ENCODE results near the gene ADNP. TPM values are rescaled to one million over a fixed set of nuclear protein-coding genes. Genes with fewer than 3 reads are reported as not detected.
A peak's percentile ranks its signal among the peaks of the same experiment; 100 is the strongest.

Gene ADNP
- total RNA-seq, 2 experiments from 2014 or later: 58.8 to 63.3 TPM

GRCh38 chr20:50930139-50930975, 880 bp downstream of the ADNP start:
- Mint-ChIP-seq H3K27ac (peak overlapping the region; percentile 96), H3K4me3 (peak overlapping the region; percentile 91), H3K4me1 (peaks cover 49% of the 10 kb centered on the region), H3K27me3 (no peaks in the 10 kb centered on the region), H3K9me3 (no peaks in the 10 kb centered on the region), H3K36me3 (ENCODE audit: low read depth) (peaks cover 63% of the 10 kb centered on the region)
- DNase-seq: peak; percentile 38
- CTCF ChIA-PET: interaction anchor here (1.0 to 16.8 kb wide), 21 partner anchors 10 to 569 kb away, joined by 3 to 289 read pairs (median 6); partner anchors contain the start of genes BCAS4, DPM1 and MOCS3
- POLR2A ChIA-PET: interaction anchor here (0.5 to 9.5 kb wide), 18 partner anchors 8 to 1334 kb away, joined by 3 to 170 read pairs (median 5); partner anchors contain the start of genes BCAS4, DPM1, MOCS3 and PTPN1

GRCh38 chr20:50929299-50930138, 1.7 kb downstream of the ADNP start:
- peak; percentile 96 for DNase-seq
- ChIA-PET CTCF (interaction anchor here (0.6 to 16.8 kb wide), 30 partner anchors 9 to 570 kb away, joined by 3 to 289 read pairs (median 4); partner anchors contain the start of genes BCAS4, DPM1 and MOCS3), POLR2A (interaction anchor here (0.5 to 9.5 kb wide), 15 partner anchors 7 to 1333 kb away, joined by 3 to 170 read pairs (median 5); partner anchors contain the start of genes BCAS4, DPM1 and MOCS3)
- Mint-ChIP-seq H3K27me3 (no peaks in the 10 kb centered on the region), H3K4me1 (peaks cover 56% of the 10 kb centered on the region), H3K27ac (peak overlapping the region; percentile 96), H3K4me3 (peak overlapping the region; percentile 91), H3K9me3 (no peaks in the 10 kb centered on the region), H3K36me3 (ENCODE audit: low read depth) (peaks cover 64% of the 10 kb centered on the region)

- Mint-ChIP-seq H3K36me3 (ENCODE audit: low read depth) (peaks cover 64% of the 10 kb centered on the region), H3K27ac (peak overlapping the region; percentile 53), H3K4me1 (peaks cover 60% of the 10 kb centered on the region), H3K4me3 (peak overlapping the region; percentile 91), H3K9me3 (no peaks in the 10 kb centered on the region), H3K27me3 (no peaks in the 10 kb centered on the region)
- POLR2A ChIA-PET: interaction anchor here (2.5 to 9.5 kb wide), 4 partner anchors 15 to 136 kb away, joined by 9 to 170 read pairs (median 90); partner anchors contain the start of genes BCAS4, DPM1 and MOCS3
- CTCF ChIA-PET: interaction anchor here (1.2 to 16.8 kb wide), 15 partner anchors 8 to 179 kb away, joined by 3 to 289 read pairs (median 7); partner anchors contain the start of genes BCAS4, DPM1 and MOCS3
- DNase-seq: no peak
Measured at GRCh38 chr20:50928469-50928868, 2.8 kb downstream of the ADNP start.

- DNase-seq: no peak
- no peak overlapping the region for H3K4me3 Mint-ChIP-seq
- no peaks in the 10 kb centered on the region for H3K27me3 Mint-ChIP-seq
- H3K4me1 Mint-ChIP-seq: peaks cover 54% of the 10 kb centered on the region
- H3K9me3 Mint-ChIP-seq: no peaks in the 10 kb centered on the region
- H3K27ac Mint-ChIP-seq: no peak overlapping the region
- peaks cover 57% of the 10 kb centered on the region for H3K36me3 Mint-ChIP-seq (ENCODE audit: low read depth)
- ChIA-PET CTCF (interaction anchor here (3.4 to 16.8 kb wide), 2 partner anchors 31 to 134 kb away, joined by 40 to 289 read pairs; partner anchors contain the start of genes BCAS4, DPM1 and MOCS3), POLR2A (interaction anchor here (1.0 to 9.5 kb wide), 2 partner anchors 32 to 134 kb away, joined by 5 to 134 read pairs; partner anchors contain the start of genes BCAS4, DPM1 and MOCS3)
Measured at GRCh38 chr20:50926530-50926929, 4.7 kb downstream of the ADNP start.

GRCh38 chr20:50924261-50924920, 6.8 kb downstream of the ADNP start:
- H3K4me1 Mint-ChIP-seq: peaks cover 57% of the 10 kb centered on the region
- no peaks in the 10 kb centered on the region for H3K9me3 Mint-ChIP-seq
- ChIA-PET CTCF (interaction anchor here (16.8 kb wide), 1 partner anchor 132 kb away, joined by 289 read pairs; the partner anchor contains the start of gene BCAS4), POLR2A (interaction anchor here (1.2 to 9.5 kb wide), 5 partner anchors 10 to 132 kb away, joined by 4 to 134 read pairs (median 5); partner anchors contain the start of genes BCAS4 and DPM1)
- no peaks in the 10 kb centered on the region for H3K27me3 Mint-ChIP-seq
- DNase-seq: no peak
- H3K27ac Mint-ChIP-seq: no peak overlapping the region
- peaks cover 53% of the 10 kb centered on the region for H3K36me3 Mint-ChIP-seq (ENCODE audit: low read depth)
- no peak overlapping the region for H3K4me3 Mint-ChIP-seq

GRCh38 chr20:50921803-50922501, 9.3 kb downstream of the ADNP start:
- ChIA-PET POLR2A (interaction anchor here (0.7 to 2.0 kb wide), 5 partner anchors 8 to 127 kb away, joined by 3 to 9 read pairs (median 4); partner anchors contain the start of genes ADNP, BCAS4, DPM1 and MOCS3), CTCF (interaction anchor here (2.6 to 16.8 kb wide), 2 partner anchors 7 to 130 kb away, joined by 20 to 289 read pairs; partner anchors contain the start of gene BCAS4)
- Mint-ChIP-seq H3K4me1 (peaks cover 45% of the 10 kb centered on the region), H3K36me3 (ENCODE audit: low read depth) (peaks cover 37% of the 10 kb centered on the region), H3K27me3 (no peaks in the 10 kb centered on the region), H3K27ac (no peak overlapping the region), H3K9me3 (no peaks in the 10 kb centered on the region), H3K4me3 (no peak overlapping the region)
- DNase-seq: no peak

GRCh38 chr20:50920997-50921396, 10.2 kb downstream of the ADNP start:
- H3K9me3 Mint-ChIP-seq: no peaks in the 10 kb centered on the region
- H3K27ac Mint-ChIP-seq: no peak overlapping the region
- no peak overlapping the region for H3K4me3 Mint-ChIP-seq
- H3K36me3 Mint-ChIP-seq (ENCODE audit: low read depth): peaks cover 40% of the 10 kb centered on the region
- peaks cover 47% of the 10 kb centered on the region for H3K4me1 Mint-ChIP-seq
- ChIA-PET CTCF (interaction anchor here (0.7 to 16.8 kb wide), 4 partner anchors 8 to 129 kb away, joined by 3 to 289 read pairs (median 12); partner anchors contain the start of gene BCAS4), POLR2A (interaction anchor here (0.7 to 1.4 kb wide), 3 partner anchors 9 to 126 kb away, joined by 3 to 9 read pairs (median 4); partner anchors contain the start of genes ADNP and BCAS4)
- no peak for DNase-seq
- H3K27me3 Mint-ChIP-seq: no peaks in the 10 kb centered on the region

- ChIA-PET POLR2A (interaction anchor here (1.5 to 1.8 kb wide), 2 partner anchors 10 to 39 kb away, joined by 5 to 6 read pairs; partner anchors contain the start of genes DPM1 and MOCS3), CTCF (interaction anchor here (2.6 to 16.8 kb wide), 2 partner anchors 10 to 127 kb away, joined by 20 to 289 read pairs; partner anchors contain the start of gene BCAS4)
- H3K27ac Mint-ChIP-seq: no peak overlapping the region
- DNase-seq: no peak
- H3K27me3 Mint-ChIP-seq: no peaks in the 10 kb centered on the region
- peaks cover 45% of the 10 kb centered on the region for H3K4me1 Mint-ChIP-seq
- H3K4me3 Mint-ChIP-seq: no peak overlapping the region
- peaks cover 33% of the 10 kb centered on the region for H3K36me3 Mint-ChIP-seq (ENCODE audit: low read depth)
- H3K9me3 Mint-ChIP-seq: no peaks in the 10 kb centered on the region
Measured at GRCh38 chr20:50919567-50919966, 11.7 kb downstream of the ADNP start.

GRCh38 chr20:50918403-50918802, 12.8 kb downstream of the ADNP start:
- no peaks in the 10 kb centered on the region for H3K27me3 Mint-ChIP-seq
- no peak overlapping the region for H3K27ac Mint-ChIP-seq
- H3K9me3 Mint-ChIP-seq: no peaks in the 10 kb centered on the region
- POLR2A ChIA-PET: no interaction called here
- H3K36me3 Mint-ChIP-seq (ENCODE audit: low read depth): peaks cover 32% of the 10 kb centered on the region
- peaks cover 53% of the 10 kb centered on the region for H3K4me1 Mint-ChIP-seq
- CTCF ChIA-PET: interaction anchor here (16.8 kb wide), 1 partner anchor 126 kb away, joined by 289 read pairs; the partner anchor contains the start of gene BCAS4
- H3K4me3 Mint-ChIP-seq: no peak overlapping the region
- DNase-seq: no peak

GRCh38 chr20:50916934-50917333, 14.3 kb downstream of the ADNP start:
- ChIA-PET POLR2A (interaction anchor here (1.5 kb wide), 1 partner anchor 41 kb away, joined by 6 read pairs; the partner anchor contains the start of genes DPM1 and MOCS3), CTCF (interaction anchor here (0.6 to 4.3 kb wide), 5 partner anchors 12 to 520 kb away, joined by 3 to 32 read pairs (median 3); partner anchors contain the start of gene ADNP)
- no peak for DNase-seq
- Mint-ChIP-seq H3K27ac (no peak overlapping the region), H3K4me1 (peaks cover 58% of the 10 kb centered on the region), H3K36me3 (ENCODE audit: low read depth) (peaks cover 32% of the 10 kb centered on the region), H3K9me3 (no peaks in the 10 kb centered on the region), H3K27me3 (no peaks in the 10 kb centered on the region), H3K4me3 (no peak overlapping the region)

- Mint-ChIP-seq H3K4me3 (no peak overlapping the region), H3K9me3 (no peaks in the 10 kb centered on the region), H3K4me1 (peaks cover 63% of the 10 kb centered on the region), H3K27ac (no peak overlapping the region), H3K27me3 (no peaks in the 10 kb centered on the region), H3K36me3 (ENCODE audit: low read depth) (peaks cover 38% of the 10 kb centered on the region)
- ChIA-PET POLR2A (interaction anchor here (1.5 to 5.1 kb wide), 2 partner anchors 14 to 42 kb away, joined by 6 to 45 read pairs; partner anchors contain the start of genes ADNP, DPM1 and MOCS3), CTCF (interaction anchor here (0.8 to 4.3 kb wide), 5 partner anchors 13 to 122 kb away, joined by 3 to 32 read pairs (median 5); partner anchors contain the start of gene ADNP)
- DNase-seq: no peak
Measured at GRCh38 chr20:50916257-50916656, 15.0 kb downstream of the ADNP start.
